Ascending aorta (tissue), 2 donors: ENCODE measurements around the gene FLYWCH2. TPM values are rescaled to one million over a fixed set of nuclear protein-coding genes. Genes with fewer than 3 reads are reported as not detected.
A peak's percentile ranks its signal among the peaks of the same experiment; 100 is the strongest.
"Not testable (repeated sequence)": the region's sequence is repeated elsewhere in the genome, so short reads cannot be mapped to it uniquely, and the experiment has no call there.

Experiments
- DNase-seq, 2 donors: peaks; one replicate each; pipeline ENCODE4 v3.0.0-alpha.2; 2019; ENCODE audit warnings: low spot score in 2 of 2
- H3K27ac ChIP-seq, 2 donors: fragments of 200-600 bp; sonication (generic); one replicate each; pipeline ENCODE4 v1.5.1; 2016 to 2017; ENCODE audit warnings: mild to moderate bottlenecking in 1 of 2
- H3K27me3 ChIP-seq: fragments of 200-600 bp; sonication (generic); one replicate; pipeline ENCODE4 v1.5.1; 2017
- H3K36me3 ChIP-seq, 2 donors: fragments of 200-600 bp; sonication (generic); one replicate each; pipeline ENCODE4 v1.5.1; 2016
- H3K4me1 ChIP-seq, 2 donors: fragments of 200-600 bp; sonication (generic); one replicate each; pipeline ENCODE4 v1.5.1; 2016 to 2017; ENCODE audit warnings: mild to moderate bottlenecking in 1 of 2
- H3K4me3 ChIP-seq, 2 donors: fragments of 200-600 bp; sonication (generic); one replicate each; pipeline ENCODE4 v1.5.1; 2016 to 2017; ENCODE audit warnings: mild to moderate bottlenecking in 1 of 2
- H3K9me3 ChIP-seq, 2 donors: fragments of 200-600 bp; sonication (generic); one replicate each; pipeline ENCODE4 v1.5.1; 2016
- CTCF ChIP-seq, 3 experiments: fragments of 200-600 bp in 2 of 3; fragments of 450-650 bp in 1 of 3; sonication (generic) in 2 of 3; IDR thresholded peaks; one replicate each; pipeline ENCODE4 v1.5.1; 2016 to 2019; ENCODE audit warnings: antibody characterized with exemption in 3 of 3, mild to moderate bottlenecking in 1 of 3, moderate library complexity in 1 of 3
- intact Hi-C: fragments of 100-400 bp; cut with DNase I; formaldehyde crosslinking; loops from one replicate; pipeline ENCODE4 v1.15.1; 2023
- total RNA-seq: library from RNA; depleted of rRNA; stranded (reverse); fragments of >200 nt; gene quantifications from one replicate; pipeline ENCODE4 v1.1.0, GENCODE V29; 2016

FLYWCH2 gene
- total RNA-seq, 1 donor from 2014 or later, result 109 TPM

DNA sequence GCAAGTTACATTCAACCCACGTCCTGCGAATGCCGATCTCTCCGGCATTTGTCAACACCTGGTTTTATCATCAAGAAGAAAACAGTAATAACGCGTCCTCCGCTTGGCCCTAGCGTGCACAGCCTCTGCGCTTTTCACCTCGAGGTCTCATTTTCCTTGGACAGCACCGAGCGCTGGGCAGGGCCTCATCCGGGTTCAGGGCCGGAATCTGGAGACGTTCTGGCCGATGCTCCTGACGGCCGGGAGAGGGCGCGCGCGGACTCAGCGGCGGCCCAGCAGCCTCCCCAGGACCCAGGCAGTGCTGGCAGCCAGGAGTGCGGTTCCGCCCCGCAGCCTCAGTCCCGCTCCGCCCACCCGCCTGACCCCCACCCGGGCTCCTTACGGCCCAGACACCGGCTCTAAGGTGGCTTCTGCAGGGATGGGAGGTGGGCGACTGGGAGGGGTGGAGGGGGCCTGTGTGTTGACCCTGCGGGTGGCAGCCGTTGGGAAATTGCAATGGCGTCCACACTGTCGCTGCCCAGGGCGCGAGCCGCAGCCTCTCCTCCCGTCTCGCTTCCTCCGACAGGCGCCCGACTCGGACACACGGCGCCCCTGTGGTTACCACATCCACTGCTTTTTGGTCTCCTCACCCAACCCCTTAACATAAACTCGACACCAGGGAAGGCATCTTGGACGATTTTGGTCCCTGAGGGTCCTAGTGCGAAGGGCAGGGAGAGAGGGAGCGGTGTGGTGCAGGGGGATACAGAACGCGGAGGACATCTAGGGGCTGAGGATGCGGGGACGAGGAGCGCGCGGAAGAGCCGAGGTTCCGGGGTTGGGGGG is 21.3 kb downstream of the FLYWCH2 start:
- peak overlapping the region; percentile 83 to 88 for H3K4me3 ChIP-seq
- TF ChIP-seq CTCF (IDR thresholded peaks at IDR 0.05), result peak; percentile 91 to 96 (median 96)
- peak; percentile 40 to 92 for DNase-seq
- no peaks in the 10 kb centered on the region for H3K27me3 ChIP-seq
- H3K27ac ChIP-seq, result peak overlapping the region; percentile 74 to 92
- intact Hi-C loops, result loop anchor here (1.0 to 10.0 kb wide), 5 partner anchors 15 to 250 kb away; partner anchors contain the start of gene HCFC1R1
- H3K36me3 ChIP-seq, result no peaks in the 10 kb centered on the region
- no peaks in the 10 kb centered on the region for H3K9me3 ChIP-seq
- H3K4me1 ChIP-seq, result peaks cover 0 to 10% of the 10 kb centered on the region in 2 donors

DNA sequence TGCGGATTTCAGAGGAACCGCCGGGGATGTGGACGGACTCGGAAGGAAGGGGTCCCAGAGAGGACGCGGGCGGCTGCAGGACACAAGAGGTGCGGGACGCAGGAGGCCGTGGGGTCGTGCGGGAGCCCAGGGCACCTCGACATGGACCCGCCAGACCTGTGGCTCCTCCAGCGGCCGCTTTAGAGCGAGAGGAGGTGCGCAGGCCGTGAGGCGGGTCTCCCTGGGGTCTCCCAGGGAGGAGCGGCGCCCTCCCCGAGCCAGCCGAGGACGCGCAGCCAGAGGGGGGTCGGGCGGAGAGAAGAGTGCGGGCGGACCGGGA is 21.9 kb downstream of the FLYWCH2 start:
- Histone ChIP-seq H3K4me1 (peaks cover 0 to 10% of the 10 kb centered on the region in 2 donors), H3K27ac (peak overlapping the region; percentile 74 to 92), H3K4me3 (peak overlapping the region; percentile 83 to 88), H3K27me3 (no peaks in the 10 kb centered on the region), H3K9me3 (no peaks in the 10 kb centered on the region), H3K36me3 (no peaks in the 10 kb centered on the region)
- TF ChIP-seq CTCF (IDR thresholded peaks at IDR 0.05), result no peak
- DNase-seq, result no peak
- intact Hi-C loops, result loop anchor here (1.0 to 10.0 kb wide), 7 partner anchors 14 to 250 kb away; partner anchors contain the start of genes HCFC1R1 and SRRM2

- no peaks in the 10 kb centered on the region for H3K27me3 ChIP-seq
- H3K36me3 ChIP-seq, result no peaks in the 10 kb centered on the region
- H3K4me3 ChIP-seq, result peak overlapping the region; percentile 83 to 88
- peak; percentile 99 to 100 for DNase-seq
- H3K4me1 ChIP-seq, result peaks cover 0 to 10% of the 10 kb centered on the region in 2 donors
- peak overlapping the region; percentile 74 to 92 for H3K27ac ChIP-seq
- TF ChIP-seq CTCF (IDR thresholded peaks at IDR 0.05), result no peak
- H3K9me3 ChIP-seq, result no peaks in the 10 kb centered on the region
- intact Hi-C loops, result loop anchor here (1.0 to 10.0 kb wide), 5 partner anchors 21 to 249 kb away; partner anchors contain the start of genes HCFC1R1 and SRRM2
These were observed 22.4 kb downstream of the FLYWCH2 start for GRCh38 chr16:2905241-2905987.

DNA sequence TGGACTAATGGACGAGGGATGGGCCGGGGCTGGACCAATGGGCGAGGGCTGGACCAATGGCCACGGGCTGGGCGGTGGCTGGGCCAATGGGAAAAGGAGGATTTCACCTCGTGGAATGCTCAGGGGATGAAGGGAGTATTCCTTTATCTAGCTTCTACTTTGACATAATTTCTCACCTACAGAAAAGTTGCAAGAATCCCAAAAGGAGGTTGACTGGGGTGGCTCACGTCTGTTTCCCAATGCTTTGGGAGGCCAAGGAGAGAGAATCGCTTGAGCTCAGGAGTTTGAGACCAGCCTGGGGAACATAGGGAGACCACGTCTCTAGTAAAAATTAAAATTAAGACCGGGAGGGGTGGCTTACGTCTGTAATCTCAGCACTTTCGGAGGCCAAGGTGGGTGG is 23.0 kb downstream of the FLYWCH2 start:
- no peak for DNase-seq
- Histone ChIP-seq H3K9me3 (no peaks in the 10 kb centered on the region), H3K36me3 (no peaks in the 10 kb centered on the region), H3K27me3 (no peaks in the 10 kb centered on the region), H3K4me3 (peak overlapping the region in 1 of 2 donors; percentile 17), H3K27ac (peak overlapping the region; percentile 64 to 72), H3K4me1 (peaks cover 0 to 11% of the 10 kb centered on the region in 2 donors)
- TF ChIP-seq CTCF (IDR thresholded peaks at IDR 0.05), result no peak
- intact Hi-C loops, result loop anchor here (1.0 to 10.0 kb wide), 5 partner anchors 21 to 249 kb away; partner anchors contain the start of genes HCFC1R1 and SRRM2

DNA sequence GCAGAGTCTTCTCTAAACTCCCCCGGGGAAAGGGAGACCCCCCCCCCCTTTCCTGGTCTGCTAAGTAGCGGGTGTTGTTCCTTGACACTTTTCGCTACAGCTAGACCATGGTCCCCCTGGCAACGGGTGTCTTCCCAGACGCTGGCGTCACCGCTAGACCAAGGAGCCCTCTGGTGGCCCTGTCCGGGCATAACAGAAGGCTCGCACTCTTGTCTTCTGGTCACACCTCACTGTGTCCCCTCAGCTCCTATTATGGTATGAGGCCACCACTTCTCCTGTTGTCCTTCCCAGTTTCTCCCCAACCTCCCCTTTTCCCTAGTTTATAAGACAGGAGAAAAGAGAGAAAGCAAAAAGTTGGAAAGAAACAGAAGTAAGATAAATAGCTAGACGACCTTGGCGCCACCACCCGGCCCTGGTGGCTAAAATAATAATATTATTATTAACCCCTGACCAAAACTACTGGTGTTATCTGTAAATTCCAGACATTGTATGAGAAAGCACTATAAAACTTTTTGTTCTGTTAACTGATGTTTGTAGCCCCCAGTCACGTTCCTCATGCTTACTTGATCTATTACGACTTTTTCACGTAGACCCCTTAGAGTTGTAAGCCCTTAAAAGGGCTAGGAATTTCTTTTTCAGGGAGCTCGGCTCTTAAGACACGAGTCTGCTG is 24.2 kb downstream of the FLYWCH2 start:
- H3K9me3 ChIP-seq, H3K4me3 ChIP-seq, H3K27me3 ChIP-seq, H3K36me3 ChIP-seq: not testable (repeated sequence)
- peak; percentile 27 to 76 (median 66) for TF ChIP-seq CTCF (IDR thresholded peaks at IDR 0.05)
- H3K4me1 ChIP-seq, result peaks cover 0 to 15% of the 10 kb centered on the region in 2 donors
- intact Hi-C loops, result loop anchor here (5.0 to 10.0 kb wide), 2 partner anchors 155 to 248 kb away; partner anchors contain the start of gene SRRM2
- peak in 1 of 2 donors; percentile 81 for DNase-seq
- peak overlapping the region in 1 of 2 donors; percentile 64 for H3K27ac ChIP-seq
